SK-N-SH treated with all-trans-retinoic acid at 6 μM for 48 hours (cell line): ENCODE results near the gene MAP7D2.

Experiments
- ARNTL ChIP-seq: fragments of 450-650 bp; formaldehyde crosslinking; IDR thresholded peaks from 2 replicates; pipeline ENCODE4 v1.5.0; 2020; ENCODE audit warnings: low read depth, mild to moderate bottlenecking, moderate library complexity, borderline replicate concordance
- CSDC2 ChIP-seq: fragments of 250-450 bp; sonication (Bioruptor Pico); IDR thresholded peaks from 2 replicates; pipeline ENCODE4 v1.5.0; 2020; ENCODE audit warnings: mild to moderate bottlenecking, moderate library complexity
- GLIS3 ChIP-seq: fragments of 250-450 bp; sonication (Bioruptor Pico); IDR thresholded peaks from 2 replicates; pipeline ENCODE4 v1.5.0; 2020; ENCODE audit warnings: mild to moderate bottlenecking, moderate library complexity
- RARB ChIP-seq: fragments of 250-450 bp; sonication (Bioruptor Pico); IDR thresholded peaks from 2 replicates; pipeline ENCODE4 v1.8.0; 2021; ENCODE audit warnings: mild to moderate bottlenecking, moderate library complexity
- TOX ChIP-seq: fragments of 250-450 bp; sonication (Bioruptor Pico); IDR thresholded peaks from 2 replicates; pipeline ENCODE4 v1.8.0; 2021; ENCODE audit warnings: mild to moderate bottlenecking, moderate library complexity, borderline replicate concordance
- ZC3H10 ChIP-seq: fragments of 250-450 bp; sonication (Bioruptor Pico); IDR thresholded peaks from 2 replicates; pipeline ENCODE4 v1.5.1; 2021; ENCODE audit warnings: mild to moderate bottlenecking, moderate library complexity
- ZFP30 ChIP-seq: fragments of 450-650 bp; formaldehyde crosslinking; IDR thresholded peaks from 2 replicates; pipeline ENCODE4 v1.5.0; 2022; ENCODE audit warnings: mild to moderate bottlenecking, moderate library complexity
- ZNF565 ChIP-seq: fragments of 450-650 bp; formaldehyde crosslinking; conservative IDR thresholded peaks from 2 replicates; pipeline ENCODE4 v1.5.0; 2020; ENCODE audit warnings: low read depth, mild to moderate bottlenecking, moderate library complexity
- ZNF8 ChIP-seq: fragments of 450-650 bp; formaldehyde crosslinking; IDR thresholded peaks from 2 replicates; pipeline ENCODE4 v1.5.0; 2020; ENCODE audit warnings: mild to moderate bottlenecking, moderate library complexity
- TF ChIP-seq, protein P1 (sequence below): fragments of 250-450 bp; sonication (Bioruptor Pico); IDR thresholded peaks from 2 replicates; pipeline ENCODE4 v1.5.0; 2020; ENCODE audit warnings: mild to moderate bottlenecking, moderate library complexity
- TF ChIP-seq, protein P2 (sequence below): fragments of 250-450 bp; sonication (Bioruptor Pico); IDR thresholded peaks from 2 replicates; pipeline ENCODE4 v1.5.1; 2020; ENCODE audit warnings: low read depth, mild to moderate bottlenecking, moderate library complexity
- TF ChIP-seq, protein P3 (sequence below): fragments of 250-450 bp; sonication (Bioruptor Pico); IDR thresholded peaks from 2 replicates; pipeline ENCODE4 v1.8.0; 2020; ENCODE audit warnings: mild to moderate bottlenecking, moderate library complexity, borderline replicate concordance

DNA sequence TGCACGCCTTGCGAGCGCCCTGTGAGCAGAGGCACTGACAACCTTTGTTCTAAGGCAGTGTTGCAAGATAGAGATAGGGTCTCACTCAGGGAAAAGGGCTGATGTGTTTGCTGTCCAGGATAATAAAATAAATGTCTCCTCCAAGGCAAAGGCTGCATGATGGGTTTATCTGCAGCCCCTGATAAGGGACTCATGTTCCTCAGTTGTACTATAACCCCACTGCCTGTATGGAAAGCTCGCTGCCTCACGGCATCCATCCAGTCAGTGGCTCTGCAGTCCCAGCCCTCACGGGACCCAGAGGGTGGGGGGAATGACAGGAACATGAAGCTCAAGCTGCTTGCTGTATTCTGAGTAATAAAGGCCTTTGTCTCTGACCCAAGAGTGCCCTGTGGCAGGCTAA lies 148.4 kb downstream of the MAP7D2 start:
- TF ChIP-seq ZNF565 (CRISPR knock-in tag), result no peak
- TF ChIP-seq GLIS3 (CRISPR knock-in tag), result no peak
- no peak for TF ChIP-seq RARB (CRISPR knock-in tag)
- no peak for TF ChIP-seq ZFP30 (CRISPR knock-in tag)
- no peak for TF ChIP-seq ZNF8 (CRISPR knock-in tag)
- TF ChIP-seq, protein P1, sequence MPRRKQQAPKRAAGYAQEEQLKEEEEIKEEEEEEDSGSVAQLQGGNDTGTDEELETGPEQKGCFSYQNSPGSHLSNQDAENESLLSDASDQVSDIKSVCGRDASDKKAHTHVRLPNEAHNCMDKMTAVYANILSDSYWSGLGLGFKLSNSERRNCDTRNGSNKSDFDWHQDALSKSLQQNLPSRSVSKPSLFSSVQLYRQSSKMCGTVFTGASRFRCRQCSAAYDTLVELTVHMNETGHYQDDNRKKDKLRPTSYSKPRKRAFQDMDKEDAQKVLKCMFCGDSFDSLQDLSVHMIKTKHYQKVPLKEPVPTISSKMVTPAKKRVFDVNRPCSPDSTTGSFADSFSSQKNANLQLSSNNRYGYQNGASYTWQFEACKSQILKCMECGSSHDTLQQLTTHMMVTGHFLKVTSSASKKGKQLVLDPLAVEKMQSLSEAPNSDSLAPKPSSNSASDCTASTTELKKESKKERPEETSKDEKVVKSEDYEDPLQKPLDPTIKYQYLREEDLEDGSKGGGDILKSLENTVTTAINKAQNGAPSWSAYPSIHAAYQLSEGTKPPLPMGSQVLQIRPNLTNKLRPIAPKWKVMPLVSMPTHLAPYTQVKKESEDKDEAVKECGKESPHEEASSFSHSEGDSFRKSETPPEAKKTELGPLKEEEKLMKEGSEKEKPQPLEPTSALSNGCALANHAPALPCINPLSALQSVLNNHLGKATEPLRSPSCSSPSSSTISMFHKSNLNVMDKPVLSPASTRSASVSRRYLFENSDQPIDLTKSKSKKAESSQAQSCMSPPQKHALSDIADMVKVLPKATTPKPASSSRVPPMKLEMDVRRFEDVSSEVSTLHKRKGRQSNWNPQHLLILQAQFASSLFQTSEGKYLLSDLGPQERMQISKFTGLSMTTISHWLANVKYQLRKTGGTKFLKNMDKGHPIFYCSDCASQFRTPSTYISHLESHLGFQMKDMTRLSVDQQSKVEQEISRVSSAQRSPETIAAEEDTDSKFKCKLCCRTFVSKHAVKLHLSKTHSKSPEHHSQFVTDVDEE (CRISPR knock-in tag), result no peak
- no peak for TF ChIP-seq TOX (CRISPR knock-in tag)
- TF ChIP-seq, protein P2, sequence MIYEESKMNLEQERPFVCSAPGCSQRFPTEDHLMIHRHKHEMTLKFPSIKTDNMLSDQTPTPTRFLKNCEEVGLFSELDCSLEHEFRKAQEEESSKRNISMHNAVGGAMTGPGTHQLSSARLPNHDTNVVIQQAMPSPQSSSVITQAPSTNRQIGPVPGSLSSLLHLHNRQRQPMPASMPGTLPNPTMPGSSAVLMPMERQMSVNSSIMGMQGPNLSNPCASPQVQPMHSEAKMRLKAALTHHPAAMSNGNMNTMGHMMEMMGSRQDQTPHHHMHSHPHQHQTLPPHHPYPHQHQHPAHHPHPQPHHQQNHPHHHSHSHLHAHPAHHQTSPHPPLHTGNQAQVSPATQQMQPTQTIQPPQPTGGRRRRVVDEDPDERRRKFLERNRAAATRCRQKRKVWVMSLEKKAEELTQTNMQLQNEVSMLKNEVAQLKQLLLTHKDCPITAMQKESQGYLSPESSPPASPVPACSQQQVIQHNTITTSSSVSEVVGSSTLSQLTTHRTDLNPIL (CRISPR knock-in tag), result no peak
- no peak for TF ChIP-seq ZC3H10 (CRISPR knock-in tag)
- TF ChIP-seq ARNTL (CRISPR knock-in tag), result no peak
- TF ChIP-seq, protein P3, sequence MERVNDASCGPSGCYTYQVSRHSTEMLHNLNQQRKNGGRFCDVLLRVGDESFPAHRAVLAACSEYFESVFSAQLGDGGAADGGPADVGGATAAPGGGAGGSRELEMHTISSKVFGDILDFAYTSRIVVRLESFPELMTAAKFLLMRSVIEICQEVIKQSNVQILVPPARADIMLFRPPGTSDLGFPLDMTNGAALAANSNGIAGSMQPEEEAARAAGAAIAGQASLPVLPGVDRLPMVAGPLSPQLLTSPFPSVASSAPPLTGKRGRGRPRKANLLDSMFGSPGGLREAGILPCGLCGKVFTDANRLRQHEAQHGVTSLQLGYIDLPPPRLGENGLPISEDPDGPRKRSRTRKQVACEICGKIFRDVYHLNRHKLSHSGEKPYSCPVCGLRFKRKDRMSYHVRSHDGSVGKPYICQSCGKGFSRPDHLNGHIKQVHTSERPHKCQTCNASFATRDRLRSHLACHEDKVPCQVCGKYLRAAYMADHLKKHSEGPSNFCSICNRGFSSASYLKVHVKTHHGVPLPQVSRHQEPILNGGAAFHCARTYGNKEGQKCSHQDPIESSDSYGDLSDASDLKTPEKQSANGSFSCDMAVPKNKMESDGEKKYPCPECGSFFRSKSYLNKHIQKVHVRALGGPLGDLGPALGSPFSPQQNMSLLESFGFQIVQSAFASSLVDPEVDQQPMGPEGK (CRISPR knock-in tag), result no peak
- no peak for TF ChIP-seq CSDC2
